GM06990 (cell line): ENCODE results near the gene GCNT3.

Experiments used
- DNase-seq: peaks from one replicate; pipeline ENCODE4 v3.0.0-alpha.2; 2011; ENCODE audit not compliant: insufficient read length; ENCODE audit errors: extremely low read depth
- H3K27me3 ChIP-seq: replicated peaks from 2 replicates; pipeline ENCODE4 v1.6.0; 2011; ENCODE audit warnings: low read length; ENCODE audit not compliant: control insufficient read depth, insufficient read depth
- H3K36me3 ChIP-seq: 2 replicates; pipeline ENCODE4 v1.5.1; 2011; ENCODE audit warnings: low read length; ENCODE audit not compliant: control insufficient read depth, insufficient read depth
- H3K4me3 ChIP-seq: replicated peaks from 2 replicates; pipeline ENCODE4 v1.5.1; 2011; ENCODE audit warnings: low read depth, mild to moderate bottlenecking, control low read depth, low read length
- TF ChIP-seq, protein P1 (sequence below): IDR thresholded peaks from 2 replicates; pipeline ENCODE4 v1.5.1; 2011; ENCODE audit warnings: low read length, control low read depth, mild to moderate bottlenecking, inconsistent platforms; ENCODE audit not compliant: insufficient read depth, poor library complexity, severe bottlenecking

GCNT3 gene

DNA sequence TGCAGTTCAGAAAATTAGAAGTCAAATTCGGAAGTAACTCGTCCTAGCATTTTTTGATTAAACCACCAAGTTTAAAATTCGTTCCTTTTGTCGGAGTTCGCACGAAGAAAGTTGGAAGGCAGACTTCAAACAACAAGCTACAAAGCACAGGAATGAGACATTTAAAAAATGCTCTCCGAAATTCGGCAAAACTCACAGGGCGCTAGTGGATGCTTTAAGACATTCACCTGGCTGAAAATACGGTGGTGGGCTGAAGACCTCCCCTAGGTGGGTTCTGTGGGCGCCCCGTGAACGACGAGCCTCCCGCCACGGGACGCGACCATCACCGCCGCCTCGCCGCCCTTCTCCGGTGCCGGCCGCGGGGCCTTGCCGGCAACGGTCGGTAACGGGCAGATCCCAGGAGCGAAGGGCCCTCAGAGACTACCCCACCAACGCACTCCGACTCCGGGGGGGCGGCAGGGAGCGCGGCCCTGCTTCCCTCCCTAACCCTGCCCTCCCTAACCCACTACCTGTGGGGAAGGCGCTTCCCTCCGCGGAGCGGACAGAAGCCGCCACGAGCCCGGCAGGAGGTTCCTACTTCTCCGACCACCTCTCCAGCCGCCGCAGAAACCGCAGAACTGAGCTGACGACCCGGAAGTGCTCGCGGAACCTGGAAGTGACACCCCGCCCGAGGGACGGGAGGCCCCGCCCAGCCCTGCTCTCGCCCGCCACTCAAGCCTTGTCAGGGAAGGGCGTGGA, 45.5 kb downstream of the GCNT3 start, which contains the start of gene GTF2A2:
Gene GTF2A2, minus strand, starts transcription at position 619 of the 738 bp plus-strand sequence. CDS start 5,238 bp downstream, outside the sequence.
- peaks cover 5% of the 10 kb centered on the region for H3K36me3 ChIP-seq
- H3K4me3 ChIP-seq = peak within 1 kb of the TSS; percentile 85
- peak; percentile 98 for DNase-seq
- TF ChIP-seq, protein P1, sequence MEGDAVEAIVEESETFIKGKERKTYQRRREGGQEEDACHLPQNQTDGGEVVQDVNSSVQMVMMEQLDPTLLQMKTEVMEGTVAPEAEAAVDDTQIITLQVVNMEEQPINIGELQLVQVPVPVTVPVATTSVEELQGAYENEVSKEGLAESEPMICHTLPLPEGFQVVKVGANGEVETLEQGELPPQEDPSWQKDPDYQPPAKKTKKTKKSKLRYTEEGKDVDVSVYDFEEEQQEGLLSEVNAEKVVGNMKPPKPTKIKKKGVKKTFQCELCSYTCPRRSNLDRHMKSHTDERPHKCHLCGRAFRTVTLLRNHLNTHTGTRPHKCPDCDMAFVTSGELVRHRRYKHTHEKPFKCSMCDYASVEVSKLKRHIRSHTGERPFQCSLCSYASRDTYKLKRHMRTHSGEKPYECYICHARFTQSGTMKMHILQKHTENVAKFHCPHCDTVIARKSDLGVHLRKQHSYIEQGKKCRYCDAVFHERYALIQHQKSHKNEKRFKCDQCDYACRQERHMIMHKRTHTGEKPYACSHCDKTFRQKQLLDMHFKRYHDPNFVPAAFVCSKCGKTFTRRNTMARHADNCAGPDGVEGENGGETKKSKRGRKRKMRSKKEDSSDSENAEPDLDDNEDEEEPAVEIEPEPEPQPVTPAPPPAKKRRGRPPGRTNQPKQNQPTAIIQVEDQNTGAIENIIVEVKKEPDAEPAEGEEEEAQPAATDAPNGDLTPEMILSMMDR = no peak
- H3K27me3 ChIP-seq = no peaks in the 10 kb centered on the region

DNA sequence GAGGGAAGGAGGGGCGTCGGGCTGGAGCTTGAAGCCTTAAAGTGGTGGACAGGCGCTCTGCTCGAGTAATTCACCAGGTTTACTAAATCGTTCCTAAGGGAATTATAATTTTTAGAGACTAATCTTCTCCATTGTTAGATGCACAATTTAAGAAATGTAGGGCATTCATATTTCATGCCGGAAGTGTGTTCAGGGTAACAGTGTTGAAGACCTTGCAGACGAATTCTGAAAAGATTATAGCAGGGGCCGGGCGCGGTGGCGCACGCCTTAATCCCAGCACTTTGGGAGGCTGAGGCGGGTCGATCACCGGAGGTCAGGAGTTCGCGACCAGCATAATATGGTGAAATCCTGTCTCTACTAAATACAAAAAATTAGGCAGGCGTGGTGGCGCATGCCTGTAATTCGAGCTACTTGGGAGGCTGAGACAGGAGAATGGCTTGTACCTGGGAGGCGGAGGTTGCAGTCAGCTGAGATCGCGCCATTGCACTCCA, 46.1 kb downstream of the GCNT3 start:
- no peaks in the 10 kb centered on the region for H3K27me3 ChIP-seq
- peaks cover 9% of the 10 kb centered on the region for H3K36me3 ChIP-seq
- DNase-seq = no peak
- TF ChIP-seq, protein P1 = no peak
- H3K4me3 ChIP-seq = peak overlapping the region; percentile 85

- Histone ChIP-seq H3K4me3 (no peak overlapping the region), H3K36me3 (peaks cover 6% of the 10 kb centered on the region), H3K27me3 (no peaks in the 10 kb centered on the region)
- DNase-seq = no peak
- TF ChIP-seq, protein P1 = no peak
Observed at GRCh38 chr15:59659366-59659765, 47.8 kb downstream of the GCNT3 start.

DNA sequence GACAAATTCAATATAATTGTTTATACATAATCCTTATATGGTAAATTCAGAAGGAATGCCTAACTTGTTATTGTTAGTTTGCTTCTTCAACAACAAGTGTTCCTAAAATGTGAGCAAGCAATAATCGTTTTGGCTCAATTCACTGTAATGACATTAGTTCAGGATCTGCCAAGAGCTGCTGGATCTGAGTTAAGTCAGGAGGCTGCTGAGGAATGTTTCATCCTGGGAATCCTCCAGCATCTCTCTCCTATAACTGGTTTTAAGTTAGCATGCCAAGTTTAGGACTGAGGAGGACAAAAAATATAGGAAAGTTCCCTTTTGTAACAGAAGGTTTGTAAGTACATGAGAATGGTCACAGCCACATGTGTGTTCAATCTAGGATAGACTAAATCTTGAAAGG, 50.7 kb downstream of the GCNT3 start:
- no peaks in the 10 kb centered on the region for H3K27me3 ChIP-seq
- no peak overlapping the region for H3K4me3 ChIP-seq
- TF ChIP-seq, protein P1 = no peak
- peaks cover 6% of the 10 kb centered on the region for H3K36me3 ChIP-seq
- DNase-seq = no peak

GRCh38 chr15:59668556-59668955, 57.0 kb downstream of the GCNT3 start:
- no peak for DNase-seq
- TF ChIP-seq, protein P1 = no peak
- H3K36me3 ChIP-seq = peaks cover 7% of the 10 kb centered on the region; the same call in 1 of the 2 replicates
- H3K4me3 ChIP-seq = no peak overlapping the region
- no peaks in the 10 kb centered on the region for H3K27me3 ChIP-seq
